ENCODE measurements around the gene PCYT1A. TPM values are rescaled to one million over a fixed set of nuclear protein-coding genes. Genes with fewer than 3 reads are reported as not detected.
"Not testable (repeated sequence)": the region's sequence is repeated elsewhere in the genome, so short reads cannot be mapped to it uniquely, and the experiment has no call there.

The PCYT1A gene
- polyA plus RNA-seq, 3 donors = 36.8 to 38.8 (median 37.7) TPM

DNA sequence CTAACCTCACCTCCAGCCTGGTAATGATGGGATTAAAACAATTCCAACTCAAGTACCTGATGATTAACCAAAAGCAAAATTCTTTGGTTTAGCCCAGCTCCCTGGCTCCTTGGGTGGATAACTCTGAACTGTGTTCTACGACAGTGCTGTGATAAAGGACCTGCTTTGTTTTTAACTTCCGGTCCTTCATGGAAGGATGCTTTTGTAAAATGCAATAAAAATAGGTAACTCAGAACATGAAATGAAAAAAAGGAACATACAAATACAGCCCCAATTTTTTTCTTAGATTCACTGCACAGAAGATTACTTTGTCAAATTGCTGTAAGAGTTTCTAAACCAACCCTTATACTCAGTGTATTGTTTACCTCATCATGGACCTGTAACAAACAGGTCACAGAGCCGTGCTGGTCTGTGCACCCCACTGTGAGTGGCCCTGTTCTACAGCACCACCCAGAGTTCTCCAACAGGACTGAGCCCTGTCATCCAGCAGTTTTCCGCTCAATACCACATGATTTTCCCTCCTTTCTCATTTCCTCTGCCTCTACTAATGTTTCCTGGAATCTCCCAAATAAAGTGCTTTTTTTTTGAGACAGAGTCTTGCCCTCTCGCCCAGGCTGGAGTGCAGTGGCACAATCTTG, 4.9 kb upstream of the PCYT1A start:
- DNase-seq (ENCODE audit: low read depth in 3 of 3, low spot score in 2 of 3) = no peak

GRCh38 chr3:196288141-196288460, 575 bp upstream of the PCYT1A start:
- peak in 1 of 3 donors; percentile 17 for DNase-seq (ENCODE audit: low read depth in 3 of 3, low spot score in 2 of 3)

DNA sequence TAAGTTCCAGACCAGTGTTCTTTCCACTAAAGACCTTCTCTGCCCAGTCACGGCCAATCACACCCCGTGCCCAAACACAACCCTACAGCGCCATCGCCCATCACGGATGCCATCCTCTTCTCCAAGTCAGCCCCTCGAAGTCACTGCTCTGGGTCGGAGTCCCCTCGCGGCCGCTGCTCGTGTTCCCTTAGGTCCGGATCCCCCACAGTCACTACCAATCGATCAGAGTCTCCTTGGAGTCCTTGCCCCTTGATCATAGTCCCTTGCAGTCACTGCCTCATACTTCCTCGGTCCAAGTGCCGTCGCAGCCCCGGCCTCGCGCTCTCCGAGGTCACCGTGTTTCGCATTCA, 461 bp downstream of the PCYT1A start:
- DNase-seq (ENCODE audit: low read depth in 3 of 3, low spot score in 2 of 3) = no peak

DNA sequence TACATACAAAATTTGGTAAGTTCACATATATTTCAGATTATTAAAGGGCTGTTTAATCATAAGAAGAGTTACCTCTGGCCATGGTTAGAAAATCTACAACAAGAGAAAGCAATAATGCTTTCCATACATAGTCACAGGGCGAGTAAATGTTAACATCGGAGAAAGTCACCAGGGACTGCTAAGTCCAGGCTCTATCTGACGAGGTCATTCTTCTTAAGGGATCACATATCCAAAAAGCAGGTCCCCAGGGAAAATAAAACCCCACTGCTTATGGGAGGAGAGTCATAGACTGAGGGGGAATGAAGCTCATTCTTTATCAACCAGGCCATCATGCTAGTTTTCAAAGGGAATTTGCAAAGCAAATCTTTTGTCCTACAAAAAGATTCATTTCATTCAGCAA, 3.1 kb downstream of the PCYT1A start:
- no peak for DNase-seq (ENCODE audit: low read depth in 3 of 3, low spot score in 2 of 3)

- DNase-seq (ENCODE audit: low read depth in 3 of 3, low spot score in 2 of 3) = no peak
These were observed 5.6 kb downstream of the PCYT1A start for GRCh38 chr3:196281962-196282361.

DNA sequence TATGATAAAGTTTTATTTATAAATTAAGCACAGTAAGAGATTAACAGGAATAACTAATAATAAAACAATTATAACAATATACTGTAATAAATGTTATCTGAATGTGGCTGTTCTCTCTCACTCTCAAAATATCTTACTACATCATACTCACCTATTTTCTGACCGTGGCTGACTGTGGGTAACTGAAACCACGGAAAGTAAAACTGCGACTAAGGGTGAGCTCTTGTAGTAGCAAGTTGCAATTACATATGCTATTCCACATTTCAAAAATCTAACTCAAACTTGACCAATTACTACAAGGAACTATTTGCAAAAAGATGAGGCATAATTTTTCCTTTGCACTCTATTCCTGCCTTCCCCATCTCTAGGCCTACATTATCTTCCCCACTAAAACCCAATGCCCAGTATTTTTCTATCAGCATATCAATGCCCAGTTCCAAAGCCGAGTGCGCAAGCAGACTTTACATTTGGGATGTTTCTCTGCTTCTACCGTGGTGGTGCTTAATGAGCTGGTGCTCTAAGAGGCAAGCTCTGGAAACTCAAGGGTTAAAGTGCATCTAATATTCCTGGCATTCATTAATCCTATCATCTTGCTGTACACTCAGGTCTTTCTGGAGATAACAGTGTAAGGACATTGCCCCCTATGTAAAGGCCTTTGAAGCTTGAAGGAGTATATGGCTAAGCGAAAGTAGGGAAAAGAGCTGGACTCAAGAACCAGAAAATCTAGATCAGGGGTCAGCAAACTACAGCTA, 6.7 kb downstream of the PCYT1A start:
- no peak for DNase-seq (ENCODE audit: low read depth in 3 of 3, low spot score in 2 of 3)

DNA sequence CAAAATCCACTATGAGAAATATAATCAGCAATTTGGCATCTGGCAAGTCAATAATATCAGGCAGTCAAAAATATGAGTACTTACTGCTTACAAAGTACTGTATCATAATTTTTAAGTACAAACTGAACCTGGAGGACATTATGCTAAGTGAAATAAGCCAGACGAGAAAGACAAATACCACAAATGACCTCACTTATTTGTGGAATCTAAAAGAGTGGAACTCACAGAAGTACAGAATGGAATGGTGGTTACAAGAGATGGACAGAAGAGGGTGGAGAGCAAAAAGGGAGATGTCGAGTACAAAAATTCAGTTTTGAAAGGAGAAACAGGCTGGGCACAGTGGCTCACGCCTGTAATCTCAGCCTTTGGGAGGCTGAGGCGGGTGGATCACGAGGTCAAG, 12.4 kb downstream of the PCYT1A start:
- no peak for DNase-seq (ENCODE audit: low read depth in 3 of 3, low spot score in 2 of 3)

GRCh38 chr3:196274585-196274984, 12.9 kb downstream of the PCYT1A start:
- no peak for DNase-seq (ENCODE audit: low read depth in 3 of 3, low spot score in 2 of 3)

- DNase-seq (ENCODE audit: low read depth in 3 of 3, low spot score in 2 of 3) = no peak
These were observed 13.9 kb downstream of the PCYT1A start for GRCh38 chr3:196273655-196274054.

- no peak for DNase-seq (ENCODE audit: low read depth in 3 of 3, low spot score in 2 of 3)
These were observed 14.7 kb downstream of the PCYT1A start for GRCh38 chr3:196272826-196273225.

GRCh38 chr3:196270499-196270898, 17.0 kb downstream of the PCYT1A start:
- DNase-seq (ENCODE audit: low read depth in 3 of 3, low spot score in 2 of 3) = no peak

- no peak for DNase-seq (ENCODE audit: low read depth in 3 of 3, low spot score in 2 of 3)
These were observed 19.0 kb downstream of the PCYT1A start for GRCh38 chr3:196268284-196269163.

GRCh38 chr3:196263819-196264218, 23.7 kb downstream of the PCYT1A start:
- no peak for DNase-seq (ENCODE audit: low read depth in 3 of 3, low spot score in 2 of 3)

DNA sequence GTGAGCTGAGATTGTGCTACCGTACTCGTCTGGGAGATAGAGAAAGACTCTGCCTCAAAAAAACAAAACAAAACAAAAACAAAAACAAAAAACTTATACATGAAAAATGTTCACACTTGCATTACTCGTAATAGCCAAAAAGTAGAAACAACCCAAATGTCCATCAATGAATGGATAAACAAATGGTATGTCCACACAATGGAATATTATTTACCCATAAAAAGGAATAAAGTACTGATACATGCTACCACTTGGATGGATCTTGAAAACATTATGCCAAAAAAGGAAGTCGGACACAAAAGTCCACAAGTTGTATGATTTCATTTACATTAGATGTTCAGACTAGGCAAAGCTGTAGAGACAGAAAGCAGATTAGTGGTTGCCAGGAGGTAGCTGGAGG, 26.7 kb downstream of the PCYT1A start:
- no peak for DNase-seq (ENCODE audit: low read depth in 3 of 3, low spot score in 2 of 3)

- DNase-seq (ENCODE audit: low read depth in 3 of 3, low spot score in 2 of 3) = no peak
These were observed 31.8 kb downstream of the PCYT1A start for GRCh38 chr3:196255776-196256175.

DNA sequence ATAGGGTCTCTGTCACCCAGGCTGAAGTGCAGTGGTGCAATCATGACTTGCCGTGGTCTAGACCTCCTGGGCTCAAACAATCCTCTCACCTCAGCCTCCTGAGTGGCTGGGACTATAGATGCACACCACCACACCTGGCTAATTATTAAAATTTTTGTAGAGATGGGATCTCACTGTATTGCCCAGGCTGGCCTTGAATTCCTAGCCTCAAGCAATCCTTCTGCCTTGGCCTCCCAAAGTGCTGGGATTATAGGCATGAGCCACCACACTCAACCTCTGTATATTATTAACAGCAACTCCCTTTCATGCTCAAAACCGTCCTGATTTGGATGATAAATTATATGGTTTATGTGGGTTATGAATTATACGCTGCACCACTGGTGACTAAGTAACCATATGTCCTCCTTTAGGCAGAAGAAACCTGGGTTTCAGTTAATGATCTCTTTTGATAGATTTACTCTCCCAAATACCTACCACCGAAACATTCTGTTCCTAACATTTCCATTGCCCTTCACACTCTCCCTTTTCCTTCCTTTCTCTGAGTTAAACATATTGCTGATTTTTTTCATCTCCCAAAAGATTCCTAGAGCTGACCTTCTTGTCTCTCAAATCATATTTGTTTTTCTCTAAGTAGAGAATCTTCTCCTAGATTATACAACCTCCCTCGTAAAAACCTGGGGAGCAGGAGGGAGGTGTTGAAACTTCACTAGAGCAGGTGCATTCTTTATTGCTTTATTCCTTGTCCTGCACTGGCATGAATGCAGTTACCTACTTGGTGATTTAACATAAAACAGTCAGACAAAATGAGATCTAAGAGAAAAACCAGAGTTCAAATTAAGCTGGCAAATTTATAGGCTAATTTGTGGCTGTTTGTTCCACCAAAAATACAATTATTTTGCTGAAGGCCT, 32.9 kb downstream of the PCYT1A start:
- no peak for DNase-seq (ENCODE audit: low read depth in 3 of 3, low spot score in 2 of 3)

DNA sequence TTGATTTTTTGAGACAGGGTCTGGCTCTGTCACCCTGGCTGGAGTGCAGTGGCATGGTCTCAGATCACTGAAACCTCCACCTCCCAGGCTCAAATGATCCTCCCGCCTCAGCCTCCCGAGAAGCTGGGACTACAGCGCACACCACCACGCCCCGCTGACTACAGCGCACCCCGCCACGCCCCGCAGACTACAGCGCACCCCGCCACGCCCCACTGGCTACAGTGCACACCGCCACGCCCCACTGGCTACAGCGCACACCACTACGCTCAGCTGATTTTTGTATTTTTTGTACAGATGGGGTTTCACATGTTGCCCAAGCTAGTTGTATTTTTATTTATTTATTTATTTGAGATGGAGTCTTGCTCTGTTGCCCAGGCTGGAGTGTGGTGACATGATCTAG, 35.6 kb downstream of the PCYT1A start:
- no peak for DNase-seq (ENCODE audit: low read depth in 3 of 3, low spot score in 2 of 3)

DNA sequence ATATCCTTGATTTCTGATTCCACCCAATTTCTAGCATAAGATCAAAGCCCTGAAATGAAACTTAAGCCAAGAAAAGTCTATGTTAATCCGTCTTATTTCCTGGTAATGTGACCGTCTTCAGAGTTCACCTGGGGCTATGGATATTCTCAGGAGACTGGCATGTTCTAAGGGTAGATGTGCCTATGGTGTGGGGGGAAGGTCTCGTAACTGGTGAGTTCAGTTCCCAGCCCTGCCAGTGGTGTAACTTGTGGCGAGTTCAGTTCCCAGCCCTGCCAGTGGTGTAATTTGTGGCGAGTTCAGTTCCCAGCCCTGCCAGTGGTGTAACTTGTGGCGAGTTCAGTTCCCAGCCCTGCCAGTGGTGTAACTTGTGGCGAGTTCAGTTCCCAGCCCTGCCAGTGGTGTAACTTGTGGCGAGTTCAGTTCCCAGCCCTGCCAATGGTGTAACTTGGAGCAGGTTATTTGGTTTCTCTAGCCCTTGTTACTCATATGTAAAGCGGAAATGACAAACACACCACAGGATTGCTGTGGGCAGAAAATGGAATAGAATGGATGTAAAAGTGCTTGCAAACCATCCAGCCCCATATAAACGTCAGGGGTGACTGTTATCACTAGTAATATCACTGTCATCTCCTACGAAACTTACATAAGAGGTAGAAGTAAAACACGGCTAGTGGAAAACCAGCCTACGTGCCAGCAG, 40.8 kb downstream of the PCYT1A start:
- no peak for DNase-seq (ENCODE audit: low read depth in 3 of 3, low spot score in 2 of 3)

DNA sequence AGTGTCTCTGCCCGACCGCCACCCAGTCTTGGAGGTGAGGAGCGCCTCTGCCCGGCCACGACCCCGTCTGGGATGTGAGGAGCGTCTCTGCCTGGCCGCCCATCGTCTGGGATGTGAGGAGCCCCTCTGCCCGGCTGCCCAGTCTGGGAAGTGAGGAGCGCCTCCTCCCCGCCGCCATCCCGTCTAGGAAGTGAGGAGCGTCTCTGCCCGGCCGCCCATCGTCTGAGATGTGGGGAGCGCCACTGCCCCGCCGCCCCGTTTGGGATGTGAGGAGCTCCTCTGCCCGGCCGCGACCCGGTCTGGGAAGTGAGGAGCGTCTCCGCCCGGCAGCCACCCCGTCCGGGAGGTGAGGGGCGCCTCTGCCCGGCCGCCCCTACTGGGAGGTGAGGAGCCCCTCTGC, 43.4 kb downstream of the PCYT1A start:
- not testable (repeated sequence) for DNase-seq (ENCODE audit: low read depth in 3 of 3, low spot score in 2 of 3)

DNA sequence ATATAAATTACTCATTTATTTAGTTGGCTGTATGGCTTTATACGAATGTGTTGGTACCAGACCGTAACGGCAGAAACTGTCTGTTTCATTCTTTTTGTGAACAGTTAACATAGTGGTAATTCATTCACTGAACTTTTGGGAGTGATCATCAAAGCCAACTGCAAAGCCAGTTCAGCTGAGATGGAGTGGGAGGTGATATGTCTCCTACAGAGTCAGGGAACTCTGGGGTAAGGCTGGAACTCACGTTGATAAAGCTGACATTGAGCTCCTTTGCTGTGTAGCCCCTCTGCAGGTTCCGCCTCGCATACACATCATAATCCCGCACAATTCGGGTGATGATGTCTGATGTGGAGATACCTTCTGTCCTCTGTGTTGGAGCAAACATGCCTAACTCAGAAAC, 45.8 kb downstream of the PCYT1A start:
- DNase-seq (ENCODE audit: low read depth in 3 of 3, low spot score in 2 of 3) = no peak

Data from right renal cortex interstitium (tissue), 3 donors.